ENCODE data around the gene ZBTB17. TPM values are rescaled to one million over a fixed set of nuclear protein-coding genes. Genes with fewer than 3 reads are reported as not detected.
"Not testable (repeated sequence)": the region's sequence is repeated elsewhere in the genome, so short reads cannot be mapped to it uniquely, and the experiment has no call there.

Gene ZBTB17
- total RNA-seq, 1 donor from 2014 or later = 33.6 TPM

DNA sequence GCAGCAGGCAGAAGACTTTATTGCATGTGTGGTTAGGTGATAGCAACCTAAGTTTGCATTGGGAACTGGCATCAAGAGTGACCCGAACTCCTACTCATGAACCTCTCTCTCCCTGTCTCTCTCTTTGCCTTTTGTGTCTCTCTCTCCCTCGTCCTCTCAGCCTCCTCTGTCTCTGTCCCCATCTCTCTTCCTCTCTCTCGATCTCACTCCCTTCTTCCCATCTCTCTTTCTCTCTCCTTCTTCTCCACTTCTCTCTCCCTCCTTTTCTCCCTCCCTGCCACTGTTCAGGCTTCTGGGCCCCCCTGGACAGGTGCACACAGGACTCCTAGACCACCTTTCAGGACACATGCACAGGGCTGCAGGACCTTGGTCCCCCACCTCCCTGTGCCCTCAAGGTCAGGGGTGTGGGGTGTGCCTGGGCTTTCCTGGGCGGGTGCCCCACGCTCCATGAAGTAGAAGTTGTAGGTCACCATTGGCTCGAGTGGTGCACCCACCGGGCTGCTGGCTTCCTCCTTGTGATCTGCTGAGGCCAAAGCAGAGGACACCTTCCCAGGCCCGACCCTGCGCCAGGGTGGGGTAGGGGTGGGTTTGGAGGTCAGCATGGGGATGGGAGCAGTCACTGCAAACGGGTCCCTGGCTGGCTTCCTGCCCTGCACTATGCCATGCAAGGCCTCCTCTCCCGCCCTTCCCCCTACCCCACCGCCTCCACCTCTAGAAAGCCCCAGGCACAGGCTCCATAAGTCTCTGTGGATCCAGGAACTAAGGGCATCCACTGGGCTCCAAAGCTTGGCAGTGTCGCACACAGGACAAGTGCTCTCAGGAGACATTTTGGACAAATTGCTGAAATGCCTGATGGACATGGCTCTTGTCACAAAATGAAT is 13.2 kb upstream of the ZBTB17 start:
- H3K9me3 Mint-ChIP-seq (ENCODE audit: unreplicated experiment) = no peaks in the 10 kb centered on the region
- no peaks in the 10 kb centered on the region for H3K36me3 Mint-ChIP-seq (ENCODE audit: low read depth, unreplicated experiment)
- no peak overlapping the region for H3K27ac Mint-ChIP-seq (ENCODE audit: unreplicated experiment)
- H3K4me3 Mint-ChIP-seq (ENCODE audit: unreplicated experiment) = no peak overlapping the region
- H3K4me1 Mint-ChIP-seq (ENCODE audit: unreplicated experiment) = peaks cover 4% of the 10 kb centered on the region
- TF ChIP-seq, protein P1, sequence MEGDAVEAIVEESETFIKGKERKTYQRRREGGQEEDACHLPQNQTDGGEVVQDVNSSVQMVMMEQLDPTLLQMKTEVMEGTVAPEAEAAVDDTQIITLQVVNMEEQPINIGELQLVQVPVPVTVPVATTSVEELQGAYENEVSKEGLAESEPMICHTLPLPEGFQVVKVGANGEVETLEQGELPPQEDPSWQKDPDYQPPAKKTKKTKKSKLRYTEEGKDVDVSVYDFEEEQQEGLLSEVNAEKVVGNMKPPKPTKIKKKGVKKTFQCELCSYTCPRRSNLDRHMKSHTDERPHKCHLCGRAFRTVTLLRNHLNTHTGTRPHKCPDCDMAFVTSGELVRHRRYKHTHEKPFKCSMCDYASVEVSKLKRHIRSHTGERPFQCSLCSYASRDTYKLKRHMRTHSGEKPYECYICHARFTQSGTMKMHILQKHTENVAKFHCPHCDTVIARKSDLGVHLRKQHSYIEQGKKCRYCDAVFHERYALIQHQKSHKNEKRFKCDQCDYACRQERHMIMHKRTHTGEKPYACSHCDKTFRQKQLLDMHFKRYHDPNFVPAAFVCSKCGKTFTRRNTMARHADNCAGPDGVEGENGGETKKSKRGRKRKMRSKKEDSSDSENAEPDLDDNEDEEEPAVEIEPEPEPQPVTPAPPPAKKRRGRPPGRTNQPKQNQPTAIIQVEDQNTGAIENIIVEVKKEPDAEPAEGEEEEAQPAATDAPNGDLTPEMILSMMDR (IDR thresholded peaks at IDR 0.05; ENCODE audit: unreplicated experiment) = no peak
- no peaks in the 10 kb centered on the region for H3K27me3 Mint-ChIP-seq (ENCODE audit: unreplicated experiment)
- DNase-seq (ENCODE audit: low spot score) = no peak

DNA sequence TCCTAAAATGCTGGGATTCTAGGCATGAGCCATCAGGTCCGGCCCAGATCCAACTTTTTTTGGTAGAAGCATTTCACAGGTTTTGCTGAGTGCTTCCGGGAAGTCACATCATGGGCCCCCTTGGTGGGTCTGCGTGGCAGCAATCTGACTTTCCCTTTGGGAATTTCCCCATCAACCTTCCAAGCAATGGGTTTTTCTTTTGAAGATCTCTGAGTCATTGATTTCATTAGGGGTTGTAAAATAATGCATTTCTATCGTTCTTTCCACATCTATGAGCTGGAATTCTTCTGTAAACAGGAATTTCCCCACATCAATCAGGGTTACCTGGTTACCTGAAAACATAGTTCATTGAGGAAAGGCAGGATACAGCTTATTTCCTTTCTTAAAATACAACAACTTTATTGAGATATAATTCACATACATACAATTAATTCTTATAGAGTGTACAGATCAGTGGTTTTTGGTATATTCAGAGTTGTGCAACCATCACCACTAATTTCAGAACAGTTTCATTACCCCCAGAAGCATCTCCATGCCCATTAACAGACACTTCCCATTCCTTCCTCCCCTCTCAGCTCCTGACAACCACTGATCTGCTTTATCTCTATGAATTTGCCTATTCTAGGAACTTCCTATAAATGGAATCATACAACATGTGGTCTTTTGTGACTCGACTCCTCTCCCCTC is 9.9 kb upstream of the ZBTB17 start:
- TF ChIP-seq, protein P1 (IDR thresholded peaks at IDR 0.05; ENCODE audit: unreplicated experiment) = no peak

GRCh38 chr1:15983275-15983674 is 7.4 kb upstream of the ZBTB17 start:
- Mint-ChIP-seq H3K9me3 (ENCODE audit: unreplicated experiment) (no peaks in the 10 kb centered on the region), H3K36me3 (ENCODE audit: low read depth, unreplicated experiment) (no peaks in the 10 kb centered on the region), H3K4me1 (ENCODE audit: unreplicated experiment) (peaks cover 4% of the 10 kb centered on the region), H3K4me3 (ENCODE audit: unreplicated experiment) (no peak overlapping the region), H3K27ac (ENCODE audit: unreplicated experiment) (no peak overlapping the region), H3K27me3 (ENCODE audit: unreplicated experiment) (peaks cover 3% of the 10 kb centered on the region)
- TF ChIP-seq, protein P1 (IDR thresholded peaks at IDR 0.05; ENCODE audit: unreplicated experiment) = no peak
- no peak for DNase-seq (ENCODE audit: low spot score)

More for the DNA sequence above, 9.9 kb upstream of the ZBTB17 start:
- H3K4me3 Mint-ChIP-seq (ENCODE audit: unreplicated experiment) = no peak overlapping the region
- H3K4me1 Mint-ChIP-seq (ENCODE audit: unreplicated experiment) = peaks cover 4% of the 10 kb centered on the region
- H3K27me3 Mint-ChIP-seq (ENCODE audit: unreplicated experiment) = peaks cover 1% of the 10 kb centered on the region
- no peak overlapping the region for H3K27ac Mint-ChIP-seq (ENCODE audit: unreplicated experiment)
- H3K9me3 Mint-ChIP-seq (ENCODE audit: unreplicated experiment) = no peaks in the 10 kb centered on the region
- H3K36me3 Mint-ChIP-seq (ENCODE audit: low read depth, unreplicated experiment) = no peaks in the 10 kb centered on the region
- no peak for DNase-seq (ENCODE audit: low spot score)

DNA sequence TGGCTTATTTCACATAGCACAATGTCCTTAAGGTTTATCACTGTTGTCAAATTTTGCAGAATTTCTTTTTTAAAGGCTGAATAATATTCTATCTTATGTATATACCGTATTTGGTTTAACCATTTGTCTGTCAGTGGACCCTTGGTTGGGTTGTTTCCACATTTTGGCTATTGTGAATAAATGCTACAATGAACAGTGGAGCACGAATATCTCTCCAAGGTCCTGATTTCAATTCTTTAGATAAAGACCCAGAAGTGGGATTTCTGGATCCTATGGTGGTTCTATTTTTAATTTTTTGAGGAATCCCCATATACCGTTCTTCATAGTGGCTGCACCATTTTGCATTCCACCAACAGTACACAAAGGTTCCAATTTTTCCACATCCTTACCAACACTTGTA is 5.8 kb upstream of the ZBTB17 start:
- Mint-ChIP-seq H3K4me1 (ENCODE audit: unreplicated experiment) (peaks cover 4% of the 10 kb centered on the region), H3K9me3 (ENCODE audit: unreplicated experiment) (no peaks in the 10 kb centered on the region), H3K4me3 (ENCODE audit: unreplicated experiment) (no peak overlapping the region), H3K36me3 (ENCODE audit: low read depth, unreplicated experiment) (peaks cover 1% of the 10 kb centered on the region), H3K27me3 (ENCODE audit: unreplicated experiment) (peaks cover 3% of the 10 kb centered on the region), H3K27ac (ENCODE audit: unreplicated experiment) (no peak overlapping the region)
- no peak for DNase-seq (ENCODE audit: low spot score)
- TF ChIP-seq, protein P1 (IDR thresholded peaks at IDR 0.05; ENCODE audit: unreplicated experiment) = no peak

DNA sequence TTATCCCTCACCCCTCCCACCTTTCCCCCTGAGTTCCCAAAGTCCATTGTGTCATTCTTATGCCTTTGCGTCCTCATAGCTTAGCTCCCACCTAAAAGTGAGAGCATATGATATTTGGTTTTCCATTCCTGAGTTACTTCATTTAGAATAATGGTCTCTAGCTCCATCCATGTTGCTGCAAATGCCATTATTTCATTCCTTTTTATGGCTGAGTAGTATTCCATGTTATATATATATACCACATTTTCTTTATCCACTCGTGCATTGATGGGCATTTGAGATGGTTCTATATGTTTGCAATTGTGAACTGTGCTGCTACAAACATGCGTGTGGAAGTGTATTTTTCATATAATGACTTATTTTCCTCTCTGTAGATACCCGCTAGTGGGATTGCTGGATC is 2.0 kb upstream of the ZBTB17 start:
- not testable (repeated sequence) for H3K9me3 Mint-ChIP-seq (ENCODE audit: unreplicated experiment); H3K4me1 Mint-ChIP-seq (ENCODE audit: unreplicated experiment); H3K4me3 Mint-ChIP-seq (ENCODE audit: unreplicated experiment); DNase-seq (ENCODE audit: low spot score); H3K27ac Mint-ChIP-seq (ENCODE audit: unreplicated experiment); H3K27me3 Mint-ChIP-seq (ENCODE audit: unreplicated experiment)
- peaks cover 11% of the 10 kb centered on the region for H3K36me3 Mint-ChIP-seq (ENCODE audit: low read depth, unreplicated experiment)
